BJ (cell line): ENCODE data around the gene AKNA. TPM values are rescaled to one million over a fixed set of nuclear protein-coding genes. Genes with fewer than 3 reads are reported as not detected.

Experiments
- CTCF ChIA-PET: fragments of 350-600 bp; formaldehyde crosslinking; extraction: SDS; loops from one replicate; lab custom pipeline; 2021; ENCODE audit warnings: antibody characterized with exemption, inconsistent platforms; lab: Yijun Ruan, JAX
- POLR2A ChIA-PET: fragments of 300-600 bp; sonication (Branson Sonifier 250); formaldehyde crosslinking; extraction: SDS; loops from one replicate; lab custom pipeline; 2021; ENCODE audit warnings: antibody characterized with exemption; lab: Charles Lee
- DNase-seq: peaks from one replicate; pipeline ENCODE4 v3.0.0-alpha.2; 2011; ENCODE audit warnings: low read depth
- H3K27me3 ChIP-seq: 2 replicates; pipeline ENCODE4 v1.6.0; 2011; ENCODE audit warnings: low read length; ENCODE audit not compliant: control insufficient read depth, insufficient read depth
- H3K36me3 ChIP-seq: 2 replicates; pipeline ENCODE4 v1.5.1; 2011; ENCODE audit warnings: low read length; ENCODE audit not compliant: control insufficient read depth, insufficient read depth
- H3K4me3 ChIP-seq: 2 replicates; pipeline ENCODE4 v1.5.1; 2011; ENCODE audit warnings: low read depth, mild to moderate bottlenecking, control low read depth, low read length
- CTCF ChIP-seq: IDR thresholded peaks from 2 replicates; pipeline ENCODE4 v1.5.1; 2011; ENCODE audit warnings: low read depth, mild to moderate bottlenecking, control low read depth, inconsistent platforms, low read length, moderate library complexity; ENCODE audit not compliant: insufficient read depth
- polyA plus RNA-seq: library from polyadenylated mRNA; depleted of rRNA; stranded (reverse); fragments of >200 nt; gene quantifications from 2 replicates; pipeline ENCODE4 v1.2.3, GENCODE V29; 2011

AKNA gene
- polyA plus RNA-seq, 1 experiment = 11.8 TPM

DNA sequence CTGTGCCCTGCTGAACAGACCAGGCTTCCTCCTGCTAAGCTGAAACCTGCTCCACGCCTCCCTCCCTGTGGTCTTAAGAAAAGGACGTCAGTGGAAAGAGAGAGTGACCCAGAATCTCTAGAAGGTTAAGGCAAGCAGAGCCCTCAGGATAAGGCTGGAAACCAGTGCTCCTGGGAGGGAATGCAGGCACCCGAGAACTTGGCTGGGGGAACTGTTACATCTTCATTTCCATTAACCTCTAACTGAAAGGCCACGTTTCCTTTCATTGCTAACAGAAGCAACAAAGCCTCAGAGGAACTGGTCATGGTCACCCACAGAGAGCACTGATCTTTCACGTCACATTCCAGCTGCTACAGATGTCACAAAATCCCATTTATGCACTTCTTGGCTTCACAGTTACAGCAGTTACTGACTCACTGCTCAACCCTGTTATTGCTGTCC, 26.1 kb upstream of the AKNA start:
- peak; percentile 35 for DNase-seq
- Histone ChIP-seq H3K27me3 (no peaks in the 10 kb centered on the region), H3K36me3 (no peaks in the 10 kb centered on the region), H3K4me3 (no peak overlapping the region)
- TF ChIP-seq CTCF = no peak
- ChIA-PET CTCF (interaction anchor here (1.0 to 5.0 kb wide), 5 partner anchors 9 to 249 kb away, joined by 3 to 45 read pairs (median 6); no protein-coding TSS in a partner anchor), POLR2A (no interaction called here)

DNA sequence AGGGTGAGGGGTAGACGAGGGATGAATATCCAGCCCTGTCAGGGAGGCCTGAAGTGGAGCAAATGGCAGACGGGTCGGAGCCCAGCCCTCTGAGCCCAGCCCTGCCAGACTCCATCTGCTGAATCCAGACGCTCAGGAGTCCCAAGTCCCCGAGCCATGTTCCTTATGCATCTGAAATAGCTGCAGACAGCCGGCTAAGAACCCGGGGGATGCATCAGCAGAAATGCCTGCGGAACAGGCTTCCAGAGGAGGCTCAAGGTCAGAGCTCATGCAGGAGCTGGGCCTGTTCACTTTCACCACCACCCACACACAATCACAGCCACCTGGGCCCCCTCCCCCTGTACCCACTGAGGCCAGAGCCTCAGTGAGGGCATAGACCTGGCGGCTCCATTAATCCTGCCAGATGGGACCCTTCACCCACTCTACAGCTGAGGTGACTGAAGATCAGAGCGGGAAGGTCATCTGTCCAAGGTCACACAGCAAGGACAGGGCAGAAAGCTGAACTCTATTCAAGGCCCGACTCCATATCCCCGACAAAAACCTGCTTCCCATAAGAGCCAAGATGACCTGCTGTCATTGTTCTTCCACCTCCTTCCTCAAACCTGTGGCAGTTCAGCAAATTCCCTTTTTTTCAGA, 24.4 kb upstream of the AKNA start:
- no peak for TF ChIP-seq CTCF
- H3K4me3 ChIP-seq = no peak overlapping the region
- ChIA-PET CTCF (interaction anchor here (1.3 kb wide), 1 partner anchor 241 kb away, joined by 7 read pairs; no protein-coding TSS in a partner anchor), POLR2A (no interaction called here)
- no peaks in the 10 kb centered on the region for H3K36me3 ChIP-seq
- DNase-seq = no peak
- no peaks in the 10 kb centered on the region for H3K27me3 ChIP-seq

GRCh38 chr9:114411452-114411851, 23.7 kb upstream of the AKNA start:
- CTCF ChIA-PET = interaction anchor here (1.3 kb wide), 1 partner anchor 242 kb away, joined by 7 read pairs; no protein-coding TSS in a partner anchor
- Histone ChIP-seq H3K4me3 (no peak overlapping the region), H3K27me3 (no peaks in the 10 kb centered on the region), H3K36me3 (no peaks in the 10 kb centered on the region)
- no peak for TF ChIP-seq CTCF
- DNase-seq = no peak
- POLR2A ChIA-PET = no interaction called here

DNA sequence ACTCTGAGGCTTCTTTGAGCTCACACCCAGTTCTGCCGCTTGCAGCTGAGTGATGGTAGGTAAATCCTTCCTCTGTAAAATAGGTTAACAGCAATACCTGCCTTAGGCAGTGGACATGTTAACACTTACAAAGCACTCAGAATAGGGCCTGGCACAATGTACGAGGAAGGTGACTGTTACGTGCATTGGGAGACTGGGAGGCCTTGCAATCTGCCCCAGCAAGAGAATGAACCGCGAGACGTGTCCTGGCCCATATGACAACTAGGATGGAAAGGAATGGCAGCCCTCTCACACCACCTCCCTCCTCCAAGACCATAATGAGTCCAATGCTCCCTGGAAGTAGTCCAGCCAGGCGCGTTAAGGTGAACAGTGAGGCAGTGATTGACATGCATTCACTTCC, 23.1 kb upstream of the AKNA start:
- CTCF ChIA-PET = no interaction called here
- H3K27me3 ChIP-seq = no peaks in the 10 kb centered on the region
- H3K4me3 ChIP-seq = no peak overlapping the region
- TF ChIP-seq CTCF = no peak
- no peaks in the 10 kb centered on the region for H3K36me3 ChIP-seq
- POLR2A ChIA-PET = no interaction called here
- no peak for DNase-seq

- ChIA-PET CTCF (interaction anchor here (0.5 to 10.6 kb wide), 7 partner anchors 10 to 252 kb away, joined by 3 to 150 read pairs (median 4); no protein-coding TSS in a partner anchor), POLR2A (no interaction called here)
- TF ChIP-seq CTCF = no peak
- no peak for DNase-seq
- Histone ChIP-seq H3K27me3 (no peaks in the 10 kb centered on the region), H3K4me3 (no peak overlapping the region), H3K36me3 (no peaks in the 10 kb centered on the region)
Measured at GRCh38 chr9:114409842-114410241, 22.1 kb upstream of the AKNA start.
